GM19395 (cell line): ENCODE results near the gene HOXB4.

ENCODE experiments used
- ATAC-seq: cut with Tn5 transposase; IDR thresholded peaks from one replicate; pipeline ENCODE4 v1.9.1; 2021; ENCODE audit warnings: mild to moderate bottlenecking, moderate library complexity; ENCODE audit not compliant: unreplicated experiment

HOXB4 gene

DNA sequence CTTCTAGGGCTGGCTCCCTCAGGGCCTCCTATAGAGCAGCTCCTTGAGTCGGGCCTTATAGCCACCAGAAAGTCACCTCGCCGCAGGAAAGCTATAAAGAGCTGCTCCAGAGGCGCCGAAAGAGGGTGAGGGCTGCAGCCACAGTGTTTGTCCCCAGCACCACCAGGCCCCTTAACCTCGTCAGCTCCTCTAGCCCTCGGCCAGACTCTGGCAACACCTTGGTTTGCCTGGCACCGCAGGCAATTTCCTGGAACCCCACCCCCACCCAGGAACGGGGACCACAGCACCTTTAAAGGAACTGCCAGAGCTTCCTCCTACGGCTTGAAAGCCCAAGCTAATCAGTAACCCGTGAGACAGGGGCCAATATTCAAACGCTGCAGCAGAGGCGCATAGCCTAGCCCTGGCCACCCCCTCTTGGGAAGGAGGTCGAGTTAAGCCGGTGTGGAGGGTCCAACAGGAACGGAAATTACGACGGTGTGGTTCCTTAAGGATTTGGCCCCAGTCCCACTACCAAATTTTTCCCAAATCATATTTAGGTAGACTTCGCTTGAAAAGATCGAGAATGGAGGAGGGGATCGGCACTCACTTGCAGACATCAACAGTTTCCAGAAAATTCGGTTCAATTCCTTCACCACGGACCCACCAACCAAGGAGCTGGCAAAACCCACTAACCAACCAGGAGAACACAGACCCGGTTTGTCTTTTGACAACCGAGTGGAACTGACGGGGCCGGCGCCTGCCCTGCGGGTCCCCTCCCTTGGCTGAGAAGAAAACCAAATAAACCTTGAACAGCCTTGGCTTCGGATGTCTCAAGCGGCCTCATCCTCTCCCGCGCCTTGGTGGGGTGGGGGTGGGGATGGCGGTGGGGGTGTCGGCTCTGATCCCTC is 23.6 kb upstream of the HOXB4 start:
- ATAC-seq: no peak

GRCh38 chr17:48601207-48601538 is 23.0 kb upstream of the HOXB4 start:
- no peak for ATAC-seq

DNA sequence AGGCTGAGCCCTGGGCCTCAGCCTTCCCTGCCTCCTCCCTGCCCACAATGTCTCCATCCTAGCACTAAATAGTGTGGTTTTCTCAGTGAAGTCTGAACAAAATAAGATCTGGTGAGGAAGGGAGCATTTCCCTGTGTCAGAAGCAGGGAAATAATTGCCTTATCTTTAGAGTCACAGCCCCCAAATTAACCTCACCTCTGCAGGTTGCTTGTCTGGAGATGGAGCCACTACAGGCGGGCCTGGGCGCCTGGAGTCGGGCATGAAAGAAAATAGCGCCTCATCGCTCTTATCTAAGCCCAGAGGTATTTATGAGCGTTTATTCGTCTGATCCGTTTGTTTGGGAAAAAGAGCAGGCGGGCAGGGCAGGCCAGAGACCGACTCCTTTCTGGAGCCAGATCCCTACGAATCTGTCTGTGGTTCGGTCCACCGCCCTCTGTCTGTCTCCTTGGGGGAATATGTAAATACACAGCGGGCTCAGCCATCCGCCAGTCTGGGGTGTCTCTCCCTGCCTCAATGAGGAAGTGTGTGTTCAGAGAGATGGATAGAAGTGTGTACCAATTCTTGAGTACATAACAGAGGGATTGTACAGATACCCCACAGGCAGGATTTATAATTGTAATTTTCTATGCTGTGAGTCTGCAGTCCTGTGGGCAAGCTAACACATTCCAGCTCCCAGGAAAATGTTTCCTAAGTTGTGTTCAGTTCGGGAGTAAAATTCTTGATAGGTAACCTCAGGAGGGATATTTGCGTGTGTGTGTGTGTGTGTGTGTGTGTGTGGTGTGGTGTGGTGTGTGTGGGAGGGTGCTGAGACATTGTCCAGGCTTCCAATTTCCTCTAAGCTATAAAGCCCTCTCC is 22.3 kb upstream of the HOXB4 start:
- ATAC-seq: no peak

DNA sequence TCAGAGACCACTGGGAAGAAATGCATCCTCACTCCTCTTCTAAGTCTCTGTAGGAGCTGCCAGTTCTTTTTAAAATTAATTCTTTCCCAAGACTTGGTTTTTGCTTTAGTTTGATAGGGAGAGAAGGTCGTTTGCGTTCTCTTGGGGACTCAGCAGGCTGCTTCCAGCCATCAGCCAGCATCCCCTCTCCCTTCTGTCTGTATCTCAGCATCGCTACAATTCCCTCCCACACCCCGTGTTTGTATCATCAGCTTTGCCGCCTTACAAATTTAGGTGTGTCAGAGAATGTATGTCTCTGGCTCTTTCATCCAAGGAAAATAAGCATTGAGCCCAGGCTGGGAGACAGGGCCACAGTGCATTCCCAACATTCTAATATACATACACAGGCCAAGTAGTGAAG is 21.2 kb upstream of the HOXB4 start:
- no peak for ATAC-seq

GRCh38 chr17:48598736-48599135 is 20.6 kb upstream of the HOXB4 start:
- no peak for ATAC-seq

DNA sequence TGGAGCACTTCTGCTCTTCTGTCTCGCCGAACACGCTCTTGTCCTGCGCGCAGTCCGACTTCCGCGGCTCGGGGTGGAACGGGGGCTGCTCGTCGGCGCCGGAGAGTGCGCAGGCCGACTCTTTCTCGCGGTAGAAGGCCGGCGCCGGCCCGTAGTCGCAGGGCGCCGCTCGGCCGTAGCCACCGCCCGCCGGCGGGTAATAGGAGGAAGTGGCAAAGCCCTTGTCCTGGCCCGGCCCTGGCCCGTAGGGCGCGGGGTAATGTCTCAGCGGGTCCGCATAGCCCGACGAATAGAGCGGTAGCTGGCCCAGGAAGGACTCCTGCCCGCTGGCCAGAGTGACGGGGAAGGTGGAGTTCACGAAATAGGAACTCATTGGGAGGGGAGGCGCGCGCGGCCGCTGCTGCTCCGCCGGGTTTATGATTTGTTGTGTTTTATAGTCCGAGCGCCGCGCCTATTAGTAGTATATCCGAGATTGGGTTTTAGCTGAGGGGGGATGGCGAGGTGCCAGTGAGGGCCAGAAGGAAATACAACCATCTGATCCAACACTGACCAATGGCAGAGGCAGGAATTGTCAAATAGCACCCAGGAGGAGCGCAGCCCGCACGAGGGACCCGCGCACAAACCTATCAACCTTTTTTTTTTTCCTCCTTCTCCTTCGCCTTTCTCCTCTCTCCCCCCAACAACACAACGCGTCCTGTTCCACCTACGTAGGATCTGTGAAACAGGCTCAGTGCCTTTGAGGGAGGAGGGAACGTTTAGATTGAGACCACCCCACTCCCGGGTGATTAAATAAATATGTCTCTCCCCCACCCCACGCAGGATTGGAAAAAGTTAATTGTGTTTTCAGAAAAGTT is 19.9 kb upstream of the HOXB4 start:
- no peak for ATAC-seq

DNA sequence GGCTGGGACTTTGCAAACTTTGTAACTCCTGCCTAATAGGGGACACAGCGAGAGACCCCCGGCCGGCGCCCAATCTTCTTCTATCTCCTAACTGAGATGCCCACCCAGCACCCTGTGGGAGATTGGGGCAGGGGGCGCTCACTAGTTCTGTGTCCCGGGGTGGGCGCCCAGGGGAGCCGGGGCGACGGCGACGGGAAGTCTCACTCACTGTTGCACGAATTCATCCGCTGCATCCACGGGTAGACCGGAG is 19.3 kb upstream of the HOXB4 start:
- ATAC-seq: no peak

DNA sequence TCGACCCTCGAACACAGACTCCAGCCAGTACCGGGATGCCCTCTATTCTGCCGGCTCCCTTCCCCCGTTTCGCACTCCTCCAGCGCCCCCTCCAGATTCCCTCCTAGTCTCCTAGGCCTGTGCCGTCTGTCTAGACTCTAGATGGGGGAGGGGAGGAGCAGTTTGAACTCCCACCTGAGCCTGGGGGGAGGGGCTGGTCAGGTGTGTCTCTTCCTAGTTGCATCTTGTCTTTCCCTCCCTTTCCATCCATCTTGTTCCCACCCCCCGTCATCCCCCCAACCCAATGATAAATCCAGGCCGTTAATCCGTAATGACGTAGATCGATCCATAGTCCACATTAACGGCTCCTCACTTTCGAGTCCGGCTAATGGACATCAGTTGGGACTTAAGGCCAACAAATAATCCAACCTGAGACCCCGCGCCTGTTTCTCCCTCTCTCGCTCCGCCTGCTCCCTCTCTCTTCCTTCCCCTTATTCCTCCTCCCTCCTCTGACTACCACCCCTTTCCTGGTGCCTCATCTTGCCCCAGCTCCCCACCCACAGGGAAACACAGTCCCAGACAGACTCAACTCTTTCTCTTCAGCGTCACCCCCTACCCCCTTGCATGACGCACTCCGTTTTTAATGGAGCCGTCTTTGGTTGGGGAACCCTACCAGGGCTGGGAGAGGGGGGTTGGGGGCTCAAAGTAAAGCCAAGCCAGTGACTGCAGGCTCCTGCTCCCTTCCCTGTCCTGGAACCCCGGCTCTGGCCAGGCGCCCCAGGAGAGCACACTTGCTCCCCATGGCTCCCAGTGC is 18.8 kb upstream of the HOXB4 start:
- ATAC-seq: no peak

DNA sequence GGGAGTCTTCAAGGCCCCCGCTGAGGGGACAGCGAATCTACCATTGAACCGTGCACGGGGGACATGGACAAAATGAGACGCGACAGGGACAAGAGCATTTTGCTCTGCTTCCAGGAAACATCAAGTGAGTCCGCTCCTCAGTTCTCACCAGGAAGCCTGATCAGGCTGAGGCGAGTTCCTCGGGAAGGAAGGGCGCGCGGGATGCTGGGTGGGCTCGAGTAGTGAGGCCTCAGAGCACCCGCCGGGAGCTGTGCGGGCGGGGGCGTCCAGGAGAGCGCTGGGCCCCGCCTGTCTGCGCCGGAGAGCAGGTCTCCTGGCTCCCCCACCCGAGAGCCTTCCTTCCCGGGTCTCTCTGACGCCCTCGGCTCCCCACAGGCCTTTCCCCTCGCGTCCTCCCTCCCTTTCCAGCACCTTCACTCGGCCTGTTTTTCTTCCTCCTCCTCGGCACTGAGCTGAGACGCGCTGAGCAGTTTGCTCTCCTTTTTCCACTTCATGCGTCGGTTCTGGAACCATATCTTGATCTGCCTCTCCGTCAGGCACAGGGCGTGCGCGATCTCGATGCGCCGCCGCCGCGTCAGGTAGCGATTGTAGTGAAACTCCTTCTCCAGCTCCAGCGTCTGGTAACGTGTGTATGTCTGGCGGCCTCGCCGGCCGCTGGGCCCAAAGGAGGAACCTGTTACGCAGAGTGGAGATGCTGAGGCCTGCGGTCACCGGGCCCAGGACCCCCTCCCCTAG is 18.0 kb upstream of the HOXB4 start:
- ATAC-seq: no peak

DNA sequence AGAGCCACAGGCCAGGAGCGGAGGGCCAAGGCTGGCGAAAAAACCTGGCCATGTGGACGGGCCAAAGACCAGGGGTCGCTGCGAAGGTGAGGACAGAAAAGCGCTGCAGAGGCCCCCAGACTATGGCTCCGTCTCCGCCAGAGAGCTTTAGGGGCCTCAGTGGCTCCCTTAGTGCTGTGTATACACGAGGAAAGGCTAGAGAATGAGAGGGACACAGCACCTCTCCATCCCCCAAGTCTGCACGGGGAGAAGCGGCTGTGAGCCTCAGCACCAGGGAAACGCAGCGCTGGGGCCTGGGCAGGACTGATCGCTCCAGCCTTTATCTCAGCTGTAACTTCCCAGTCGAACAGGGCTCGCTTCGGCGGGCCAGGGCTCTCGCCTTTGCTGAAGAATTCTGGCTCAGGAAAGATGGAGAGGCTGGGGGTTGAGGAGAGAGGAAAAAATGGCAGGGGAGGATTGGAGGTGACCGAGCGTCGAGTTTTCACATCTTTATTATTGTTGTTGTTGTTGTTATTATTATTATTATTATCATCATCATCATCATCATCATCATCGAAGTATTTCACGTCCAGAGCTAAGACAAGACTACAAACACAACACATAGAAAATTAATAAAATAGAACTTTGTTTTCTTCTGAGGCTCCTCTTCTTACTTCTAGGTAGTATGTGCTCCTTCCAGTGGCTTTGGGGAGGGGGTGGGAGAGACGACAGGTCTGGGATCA is 17.3 kb upstream of the HOXB4 start:
- no peak for ATAC-seq

- no peak for ATAC-seq
These were observed 16.6 kb upstream of the HOXB4 start for GRCh38 chr17:48594538-48595277.

GRCh38 chr17:48593840-48594537 is 15.8 kb upstream of the HOXB4 start:
- no peak for ATAC-seq

DNA sequence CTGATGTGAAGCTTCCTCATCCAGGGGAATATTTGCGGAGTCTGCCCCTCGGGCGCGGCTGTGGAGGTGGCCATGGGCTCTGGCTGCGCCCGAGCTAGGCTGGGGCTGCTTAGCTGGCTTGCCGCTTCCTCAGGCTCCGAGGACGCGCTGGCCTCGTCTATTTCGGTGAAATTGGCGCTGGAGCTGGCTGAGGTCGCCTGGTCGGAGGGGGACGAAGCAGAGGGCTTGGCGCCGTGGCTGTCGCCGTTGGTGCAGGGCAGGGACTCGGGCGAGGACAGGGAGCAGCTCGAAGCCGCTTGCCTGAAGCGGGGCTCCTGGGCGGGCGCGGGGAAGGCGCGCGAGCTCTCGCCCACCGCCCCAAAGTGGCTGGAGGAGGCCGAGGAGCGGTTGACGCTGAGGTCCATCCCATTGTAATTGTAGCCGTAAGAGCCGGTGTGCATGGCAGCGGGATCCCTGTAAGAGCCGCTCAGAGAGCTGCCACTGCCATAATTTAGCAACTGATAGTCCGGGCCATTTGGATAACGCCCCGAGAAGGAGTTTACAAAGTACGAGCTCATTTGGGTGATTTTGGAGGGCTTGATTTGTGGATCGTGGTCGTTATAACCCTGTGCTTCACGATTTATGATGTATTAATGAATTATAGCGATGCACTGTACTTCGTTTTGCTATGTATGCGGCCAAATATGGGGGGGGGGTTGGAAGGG is 15.1 kb upstream of the HOXB4 start, which contains the start of gene HOXB5:
Gene HOXB5, minus strand, starts transcription at position 654 of the 704 bp plus-strand sequence. Its CDS starts 97 bp downstream, at position 557.
- ATAC-seq: no peak

DNA sequence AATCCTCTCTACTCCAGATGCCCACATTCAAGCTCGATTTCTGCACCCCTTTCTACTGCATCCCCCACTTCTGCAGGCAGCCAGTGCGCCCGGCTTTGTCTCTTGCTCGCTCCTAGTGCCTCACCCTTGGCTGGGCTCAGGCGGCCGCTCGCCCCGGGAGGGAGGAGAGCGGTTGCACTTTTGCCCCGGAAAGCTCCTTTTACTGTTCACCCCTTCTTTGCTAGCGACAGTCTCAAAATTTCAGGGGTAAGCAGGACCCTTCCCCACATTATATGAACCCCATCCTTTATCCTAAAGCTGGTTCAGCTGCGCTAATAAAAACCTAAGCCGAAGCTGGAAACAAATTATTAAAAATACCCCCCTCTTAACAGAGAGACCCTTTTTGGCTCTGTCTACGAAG is 14.4 kb upstream of the HOXB4 start:
- no peak for ATAC-seq

DNA sequence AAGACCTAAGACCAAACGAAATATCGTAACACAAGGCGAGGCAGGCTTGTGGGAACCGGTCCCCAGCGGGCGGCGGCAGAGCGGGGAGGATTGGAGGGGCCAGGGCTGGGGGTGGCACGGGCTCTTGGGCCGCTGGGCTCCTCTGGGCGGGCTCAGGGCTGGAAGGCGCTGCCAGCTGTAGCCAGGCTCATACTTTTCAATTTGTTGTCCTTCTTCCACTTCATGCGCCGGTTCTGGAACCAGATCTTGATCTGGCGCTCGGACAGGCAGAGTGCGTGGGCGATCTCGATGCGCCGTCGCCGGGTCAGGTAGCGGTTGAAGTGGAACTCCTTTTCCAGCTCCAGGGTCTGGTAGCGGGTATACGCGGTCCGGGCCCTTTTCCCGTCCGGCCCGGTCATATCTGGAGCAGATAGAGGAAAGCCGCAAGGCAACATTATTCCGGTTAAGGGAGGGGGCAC is 13.9 kb upstream of the HOXB4 start:
- ATAC-seq: no peak

GRCh38 chr17:48591255-48592056 is 13.3 kb upstream of the HOXB4 start:
- ATAC-seq: no peak
